Activated CD4-positive, alpha-beta T cell treated with anti-CD3 and anti-CD28 coated beads, Interleukin-2, amount 50 U/mL, for 16 hours (primary cell): ENCODE data around the gene ATG5.
A peak's percentile ranks its signal among the peaks of the same experiment; 100 is the strongest.

Experiments
- DNase-seq: peaks from one replicate; pipeline ENCODE4 v3.0.0-alpha.2; 2020

ATG5 gene

GRCh38 chr6:106325336-106326178 lies at the start of gene ATG5:
ATG5 (minus strand) TSS chr6:106325760; CDS start chr6:106316208, 9,552 bp downstream.
- peak; percentile 100 for DNase-seq

GRCh38 chr6:106373502-106374239 lies 48.1 kb upstream of the ATG5 start:
- no peak for DNase-seq

- DNase-seq: peak; percentile 14
Observed at GRCh38 chr6:106372838-106373501, 47.4 kb upstream of the ATG5 start.

- no peak for DNase-seq
Observed at GRCh38 chr6:106370639-106371038, 45.1 kb upstream of the ATG5 start.

GRCh38 chr6:106369739-106370138 lies 44.2 kb upstream of the ATG5 start:
- DNase-seq: no peak

- DNase-seq: no peak
Observed at GRCh38 chr6:106363401-106364138, 38.0 kb upstream of the ATG5 start.

GRCh38 chr6:106360989-106361430 lies 35.5 kb upstream of the ATG5 start:
- no peak for DNase-seq

- DNase-seq: peak; percentile 59
Observed at GRCh38 chr6:106360410-106360988, 34.9 kb upstream of the ATG5 start, which contains the start of gene CRYBG1. CRYBG1 (plus strand) TSS chr6:106360717; CDS start chr6:106360909, 192 bp downstream.

GRCh38 chr6:106359959-106360409 lies 34.4 kb upstream of the ATG5 start:
- no peak for DNase-seq

GRCh38 chr6:106356378-106356777 lies 30.8 kb upstream of the ATG5 start:
- DNase-seq: no peak

GRCh38 chr6:106347219-106347618 lies 21.7 kb upstream of the ATG5 start:
- DNase-seq: no peak

- DNase-seq: peak; percentile 65
Observed at GRCh38 chr6:106339334-106340029, 13.9 kb upstream of the ATG5 start.

GRCh38 chr6:106334646-106335448 lies 9.3 kb upstream of the ATG5 start:
- DNase-seq: peak; percentile 64

GRCh38 chr6:106324726-106325335 lies 729 bp downstream of the ATG5 start:
- no peak for DNase-seq

GRCh38 chr6:106321940-106322339 lies 3.6 kb downstream of the ATG5 start:
- DNase-seq: no peak

- DNase-seq: no peak
Observed at GRCh38 chr6:106318851-106319250, 6.7 kb downstream of the ATG5 start.

GRCh38 chr6:106318061-106318460 lies 7.5 kb downstream of the ATG5 start:
- DNase-seq: no peak

- peak; percentile 46 for DNase-seq
Observed at GRCh38 chr6:106316375-106316766, 9.2 kb downstream of the ATG5 start.

GRCh38 chr6:106315765-106316374 lies 9.7 kb downstream of the ATG5 start:
- peak; percentile 16 for DNase-seq
